HG03571 (cell line): Measurements from ENCODE around the gene NSD2.

ENCODE experiments used
- ATAC-seq: cut with Tn5 transposase; IDR thresholded peaks from one replicate; pipeline ENCODE4 v1.9.1; 2021; ENCODE audit not compliant: unreplicated experiment

NSD2 gene

GRCh38 chr4:1967512-1968149 is 96.4 kb downstream of the NSD2 start:
- no peak for ATAC-seq

DNA sequence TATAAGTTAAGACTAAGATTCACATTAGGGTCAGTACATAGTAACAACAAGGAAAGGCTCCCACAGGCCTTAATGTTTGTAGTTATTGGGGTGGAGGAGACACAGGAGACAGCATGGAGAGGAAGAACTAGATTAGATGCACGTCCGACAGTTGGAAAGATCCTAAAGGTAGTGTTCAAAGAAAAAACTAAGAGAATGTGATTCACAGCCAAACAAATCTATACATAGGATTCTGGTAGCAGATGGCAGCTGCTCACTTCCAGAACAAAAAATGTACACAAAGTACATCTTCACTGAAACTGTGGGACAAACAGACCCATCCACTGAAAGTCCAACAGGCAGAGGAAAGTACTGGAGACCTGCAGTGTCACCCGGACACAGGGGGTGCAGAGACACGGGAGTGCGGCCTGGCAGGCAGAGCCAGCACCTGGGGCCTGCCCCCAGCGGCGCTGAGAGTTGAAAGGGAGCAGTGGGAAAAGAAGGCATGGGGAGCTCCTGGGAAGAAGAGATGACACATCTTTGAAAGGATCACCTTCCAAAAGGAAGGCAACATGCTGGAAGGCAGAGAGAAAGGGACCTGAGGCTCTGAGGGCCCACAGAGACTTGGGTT is 97.6 kb downstream of the NSD2 start:
- no peak for ATAC-seq

- no peak for ATAC-seq
Observed at GRCh38 chr4:1969928-1970723, 98.9 kb downstream of the NSD2 start.

DNA sequence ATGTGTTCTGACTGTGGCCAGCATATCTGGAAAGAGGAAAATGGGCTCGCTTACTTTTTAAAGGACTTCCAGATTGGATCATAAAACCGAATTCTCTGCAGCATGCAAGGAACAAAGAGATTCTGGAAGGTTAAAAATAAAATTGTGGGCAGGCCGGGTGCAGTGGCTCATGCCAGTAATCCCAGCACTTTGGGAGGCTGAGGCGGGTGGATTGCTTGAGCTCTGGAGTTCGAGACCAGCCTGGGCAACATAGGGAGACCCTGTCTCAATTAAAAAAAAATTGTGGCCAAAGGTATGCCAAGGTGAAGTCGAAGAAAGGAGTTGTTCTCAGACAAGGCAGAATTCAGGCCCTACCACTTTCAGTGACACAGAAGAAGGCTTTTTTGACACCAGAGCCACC is 99.7 kb downstream of the NSD2 start:
- no peak for ATAC-seq

GRCh38 chr4:1971456-1972200 is 100.4 kb downstream of the NSD2 start:
- ATAC-seq, result no peak

DNA sequence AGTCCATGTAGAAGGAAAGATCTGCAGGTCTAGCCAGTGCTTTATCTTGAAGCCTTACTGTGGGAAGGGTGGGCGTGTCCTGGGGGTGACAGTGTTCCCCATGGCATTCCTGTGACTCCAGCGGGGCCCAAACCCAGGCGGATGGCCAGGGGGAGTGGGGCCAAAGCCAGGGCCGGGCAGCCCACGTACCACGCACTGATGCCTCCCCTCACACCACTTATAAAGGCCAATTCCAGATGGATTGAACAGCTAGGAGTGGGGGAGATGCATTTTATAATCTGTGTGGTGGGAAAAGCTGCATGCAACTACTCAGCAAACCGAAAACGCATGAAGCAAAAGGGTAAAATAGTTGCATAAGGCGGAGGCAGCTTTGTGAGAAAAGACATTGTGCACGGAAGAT is 101.2 kb downstream of the NSD2 start:
- no peak for ATAC-seq

DNA sequence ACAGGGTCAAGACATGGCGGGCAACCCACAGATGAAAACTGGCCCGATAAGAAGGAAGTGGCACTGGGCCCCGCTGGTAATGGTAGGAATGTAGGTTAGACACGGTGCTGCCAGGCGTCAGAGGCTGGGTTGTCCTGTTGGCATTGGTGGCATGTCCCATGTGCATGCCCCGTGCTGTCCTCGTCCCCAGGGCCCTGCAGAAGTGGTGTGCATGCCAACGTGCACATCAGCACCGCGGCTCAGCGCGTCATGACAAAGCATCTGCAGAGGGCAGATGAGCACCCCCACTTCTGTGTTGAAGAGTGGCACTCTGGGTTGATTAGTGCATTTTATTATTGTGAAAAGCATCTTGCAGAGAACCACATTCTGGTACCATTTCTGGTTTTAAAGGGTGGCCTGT is 102.0 kb downstream of the NSD2 start:
- ATAC-seq, result no peak

DNA sequence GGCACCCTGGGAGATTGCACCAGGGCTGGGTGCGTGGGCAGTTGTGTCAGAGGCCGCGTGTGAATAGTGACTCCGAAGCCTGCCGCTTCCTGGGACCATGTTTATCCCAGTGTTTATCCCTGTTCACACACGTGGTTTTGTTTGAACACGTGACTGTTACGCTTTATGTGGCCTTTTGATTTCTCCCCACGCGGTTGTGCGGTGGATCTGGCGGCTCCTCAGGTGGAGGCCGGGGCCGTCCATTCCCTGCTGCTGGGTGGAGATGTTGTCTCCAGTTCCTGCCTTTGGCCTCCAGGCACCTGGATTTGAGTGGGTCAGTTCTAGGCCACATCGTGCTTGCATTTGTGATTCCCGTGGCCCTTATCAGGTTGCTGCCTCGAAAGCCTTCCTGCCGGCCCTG is 102.5 kb downstream of the NSD2 start:
- no peak for ATAC-seq

- no peak for ATAC-seq
Observed at GRCh38 chr4:1974840-1975239, 103.6 kb downstream of the NSD2 start.

- no peak for ATAC-seq
Observed at GRCh38 chr4:1975391-1975801, 104.2 kb downstream of the NSD2 start.

- ATAC-seq, result no peak
Observed at GRCh38 chr4:1975880-1976279, 104.7 kb downstream of the NSD2 start.

GRCh38 chr4:1976416-1977352 is 105.5 kb downstream of the NSD2 start:
- no peak for ATAC-seq

DNA sequence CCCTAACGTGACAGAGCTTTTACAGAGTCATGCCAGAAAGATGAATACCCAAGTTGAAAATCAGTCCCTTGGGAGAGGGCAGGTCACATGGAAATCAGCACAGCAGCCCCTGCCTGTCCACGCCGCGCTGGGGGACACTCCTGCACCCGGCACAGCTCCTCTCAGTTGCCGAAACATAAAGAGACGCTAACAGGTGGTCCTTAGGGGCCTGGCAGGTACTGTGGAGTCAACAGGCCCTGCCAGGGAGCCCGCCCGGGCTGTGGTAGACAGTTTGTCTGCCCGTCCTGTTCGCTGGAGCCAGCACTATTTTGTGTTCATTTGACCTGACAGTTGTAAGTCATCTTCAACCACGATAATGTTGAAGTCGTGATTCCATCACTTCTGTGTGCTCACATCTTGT is 107.0 kb downstream of the NSD2 start:
- ATAC-seq, result no peak

DNA sequence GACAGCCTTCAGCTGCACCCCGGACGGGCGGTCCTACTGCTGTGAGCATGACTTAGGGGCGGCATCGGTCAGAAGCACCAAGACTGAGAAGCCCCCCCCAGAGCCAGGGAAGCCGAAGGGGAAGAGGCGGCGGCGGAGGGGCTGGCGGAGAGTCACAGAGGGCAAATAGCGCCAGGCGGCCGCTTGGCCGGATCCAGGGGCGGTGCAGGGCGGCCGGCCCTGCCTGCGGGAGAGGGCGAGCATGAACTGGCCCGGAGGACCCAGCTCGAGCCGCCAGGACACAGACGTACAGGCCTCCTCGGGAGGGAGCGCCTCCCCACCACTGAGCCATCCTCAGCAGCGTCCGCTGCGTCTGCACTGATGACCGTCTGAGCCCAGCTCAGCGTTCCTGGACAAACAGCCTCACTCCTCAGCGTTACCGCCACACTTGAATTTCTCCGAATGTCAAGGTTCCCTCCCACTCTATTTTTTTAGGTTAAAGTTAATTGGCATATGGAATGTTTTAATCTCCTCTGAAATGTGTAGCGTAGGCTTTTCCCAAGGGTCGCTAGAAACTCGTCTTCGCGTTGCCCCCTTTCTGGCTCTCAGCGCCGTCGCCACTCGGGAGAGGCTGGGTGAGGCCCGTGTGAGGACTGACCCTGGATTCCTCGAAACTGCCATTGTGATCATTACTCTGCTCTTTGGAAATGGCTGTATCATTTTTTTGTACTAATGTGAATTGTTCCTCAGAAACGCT is 107.7 kb downstream of the NSD2 start:
- no peak for ATAC-seq

DNA sequence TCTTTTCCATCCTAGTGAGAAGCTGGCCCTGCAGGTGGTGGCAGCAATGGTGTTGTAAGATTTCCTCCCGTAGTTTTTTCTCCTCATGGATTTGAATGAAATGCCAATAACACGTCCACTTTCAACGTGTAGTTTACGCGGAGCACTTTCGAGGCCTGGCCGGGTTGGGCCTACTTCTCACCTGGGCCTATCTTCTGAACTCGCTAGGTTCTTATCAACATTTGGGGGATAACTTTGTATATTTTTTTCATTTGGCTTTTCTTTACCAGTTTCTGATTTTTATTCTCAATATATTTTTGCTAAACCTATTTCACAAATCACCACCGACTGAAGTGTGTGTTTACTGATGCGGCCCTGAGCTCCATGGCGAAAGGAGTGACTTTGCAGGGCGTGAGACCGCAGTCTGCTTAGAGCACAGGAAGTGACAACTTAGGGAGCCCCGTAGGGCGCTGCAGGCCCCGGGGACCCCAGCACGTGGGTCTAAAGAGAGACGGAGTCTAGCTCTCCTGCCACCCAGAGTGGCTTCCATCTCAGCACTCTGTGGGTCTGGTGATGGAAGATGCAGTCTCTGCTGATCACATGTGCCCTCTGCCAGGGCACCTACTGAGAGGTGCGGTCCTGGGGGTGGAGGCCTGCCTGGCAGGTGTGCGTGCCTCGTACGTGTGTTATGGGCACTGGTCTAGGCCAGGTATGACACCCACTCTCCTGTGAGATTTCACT is 108.4 kb downstream of the NSD2 start:
- no peak for ATAC-seq

DNA sequence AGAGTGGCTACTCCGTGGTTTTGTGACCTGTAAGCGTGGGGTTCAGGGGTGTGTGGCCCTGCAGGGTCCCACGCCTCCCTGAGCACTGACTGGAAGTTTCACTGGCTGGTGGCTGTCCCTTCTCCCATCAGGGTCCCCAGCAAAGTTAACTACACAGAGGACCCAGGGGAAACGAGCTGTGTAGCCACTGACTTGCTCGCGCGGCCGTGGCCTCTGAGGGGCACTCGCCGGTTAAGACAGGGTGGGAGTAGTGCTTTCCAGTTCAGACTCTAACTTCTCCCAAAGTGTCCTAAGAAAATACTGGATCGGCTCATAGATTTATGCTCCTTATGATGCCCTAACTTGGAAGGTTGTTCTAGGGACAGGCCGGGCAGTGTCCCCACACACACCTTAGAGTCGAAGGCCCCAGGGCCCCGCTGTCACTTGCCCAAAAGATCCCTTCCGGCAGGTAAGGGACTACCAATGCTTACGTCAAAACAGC is 109.4 kb downstream of the NSD2 start:
- no peak for ATAC-seq

DNA sequence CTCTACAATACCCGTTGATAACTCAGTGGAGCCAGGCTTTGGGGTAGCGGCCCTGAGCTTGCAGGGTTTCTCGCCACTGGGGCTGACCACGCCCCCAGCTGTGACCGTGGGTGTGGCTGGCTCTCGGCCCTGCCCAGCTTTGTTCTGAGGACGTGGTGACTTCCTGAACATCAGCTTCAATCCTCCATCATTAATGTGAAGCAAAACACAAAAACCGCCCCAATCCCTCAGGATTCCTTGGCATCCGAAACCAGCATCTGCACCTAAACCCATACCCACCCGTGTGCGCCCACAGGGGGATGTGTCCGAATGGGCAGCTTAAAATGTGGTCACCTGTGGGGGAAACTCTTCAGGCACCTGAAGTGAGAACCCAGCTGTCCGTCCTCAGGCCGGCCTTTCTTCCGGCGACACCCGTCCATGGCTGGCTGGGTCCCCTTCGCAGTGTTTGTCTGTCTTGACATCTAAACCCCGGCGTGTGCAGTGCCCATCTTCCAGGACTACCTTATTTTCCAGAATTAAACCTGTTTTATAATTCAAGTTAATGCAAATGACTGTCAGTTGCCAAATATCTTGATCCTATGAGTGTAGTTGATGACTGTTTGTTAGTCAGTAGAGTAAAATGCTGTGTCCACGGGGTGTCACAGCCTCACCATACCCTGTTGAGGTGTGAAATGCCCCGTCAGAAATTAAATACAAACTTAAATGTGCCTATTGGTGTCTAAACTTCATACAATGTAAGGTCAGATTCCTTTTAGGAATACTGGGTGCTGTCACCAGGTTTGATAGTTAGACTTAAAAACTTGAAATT is 110.3 kb downstream of the NSD2 start:
- ATAC-seq, result no peak
